H9 (cell line): ENCODE measurements around the gene TTC39C. TPM values are rescaled to one million over a fixed set of nuclear protein-coding genes. Genes with fewer than 3 reads are reported as not detected.

Experiments
- DNase-seq: peaks from one replicate; pipeline ENCODE4 v3.0.0-alpha.2; 2017
- H2AFZ ChIP-seq: one replicate; pipeline ENCODE4 v1.6.1; 2013; ENCODE audit warnings: mild to moderate bottlenecking, low read length, control low read depth, moderate library complexity
- H2AK5ac ChIP-seq: 2 replicates; pipeline ENCODE4 v1.6.1; 2013; ENCODE audit warnings: low read length, control low read depth, mixed read lengths; ENCODE audit not compliant: insufficient read length
- H2BK120ac ChIP-seq: one replicate; pipeline ENCODE4 v1.6.1; 2013; ENCODE audit warnings: low read depth, mild to moderate bottlenecking, low read length, control low read depth, inconsistent platforms; ENCODE audit not compliant: poor library complexity, severe bottlenecking
- H2BK12ac ChIP-seq: 2 replicates; pipeline ENCODE4 v1.6.1; 2013; ENCODE audit warnings: low read length, control low read depth, mixed read lengths, low read depth; ENCODE audit not compliant: insufficient read length
- H2BK15ac ChIP-seq: 2 replicates; pipeline ENCODE4 v1.6.1; 2013; ENCODE audit warnings: low read depth, low read length, control low read depth
- H2BK20ac ChIP-seq: one replicate; pipeline ENCODE4 v1.6.1; 2013; ENCODE audit warnings: low read depth, mild to moderate bottlenecking, low read length, control low read depth, inconsistent platforms; ENCODE audit not compliant: poor library complexity, severe bottlenecking
- H2BK5ac ChIP-seq: 2 replicates; pipeline ENCODE4 v1.6.1; 2013; ENCODE audit warnings: low read length, control low read depth, mixed read lengths; ENCODE audit not compliant: insufficient read length
- H3K14ac ChIP-seq: 2 replicates; pipeline ENCODE4 v1.6.1; 2013; ENCODE audit warnings: low read length, control low read depth; ENCODE audit not compliant: insufficient read depth
- H3K18ac ChIP-seq: 2 replicates; pipeline ENCODE4 v1.6.1; 2013; ENCODE audit warnings: low read depth, mild to moderate bottlenecking, mixed read lengths, low read length, control low read depth; ENCODE audit not compliant: insufficient read length
- H3K23ac ChIP-seq: 2 replicates; pipeline ENCODE4 v1.6.1; 2013; ENCODE audit warnings: low read length, control low read depth, mixed read lengths, low read depth; ENCODE audit not compliant: insufficient read length
- H3K23me2 ChIP-seq: 2 replicates; pipeline ENCODE4 v1.6.1; 2013; ENCODE audit warnings: low read depth, mild to moderate bottlenecking, mixed read lengths, low read length, control low read depth; ENCODE audit not compliant: insufficient read length, poor library complexity, severe bottlenecking
- H3K27ac ChIP-seq: 2 replicates; pipeline ENCODE4 v1.5.1; 2013; ENCODE audit warnings: low read length, control low read depth, mixed read lengths, low read depth; ENCODE audit not compliant: insufficient read length
- H3K27me3 ChIP-seq: 2 replicates; pipeline ENCODE4 v1.6.1; 2013; ENCODE audit warnings: low read length, control low read depth, inconsistent platforms; ENCODE audit not compliant: insufficient read depth
- H3K4ac ChIP-seq: 2 replicates; pipeline ENCODE4 v1.6.1; 2013; ENCODE audit warnings: low read depth, mild to moderate bottlenecking, control low read depth, inconsistent platforms, low read length, moderate library complexity
- H3K4me1 ChIP-seq: 2 replicates; pipeline ENCODE4 v1.6.1; 2013; ENCODE audit warnings: low read length, control low read depth, inconsistent platforms; ENCODE audit not compliant: insufficient read depth
- H3K4me2 ChIP-seq: 2 replicates; pipeline ENCODE4 v1.6.1; 2013; ENCODE audit warnings: low read length, control low read depth, mixed read lengths; ENCODE audit not compliant: insufficient read length, insufficient read depth
- H3K56ac ChIP-seq: 2 replicates; pipeline ENCODE4 v1.6.1; 2013; ENCODE audit warnings: low read depth, mild to moderate bottlenecking, mixed read lengths, low read length, control low read depth; ENCODE audit not compliant: insufficient read length
- H3K79me1 ChIP-seq: 2 replicates; pipeline ENCODE4 v1.6.1; 2013; ENCODE audit warnings: low read depth, mild to moderate bottlenecking, moderate library complexity, low read length, control low read depth, inconsistent platforms; ENCODE audit not compliant: insufficient read depth, poor library complexity, severe bottlenecking
- H3K79me2 ChIP-seq: 2 replicates; pipeline ENCODE4 v1.6.1; 2013; ENCODE audit warnings: low read length, control low read depth, inconsistent platforms; ENCODE audit not compliant: insufficient read depth
- H3K9ac ChIP-seq: 2 replicates; pipeline ENCODE4 v1.6.1; 2013; ENCODE audit warnings: low read length, control low read depth, mixed read lengths; ENCODE audit not compliant: insufficient read length; ENCODE audit errors: extremely low read depth
- H3K9me3 ChIP-seq: one replicate; pipeline ENCODE4 v1.6.1; 2013; ENCODE audit warnings: low read depth, low read length, inconsistent platforms; ENCODE audit not compliant: control insufficient read depth
- H3T11ph ChIP-seq: one replicate; pipeline ENCODE4 v1.6.1; 2013; ENCODE audit warnings: mild to moderate bottlenecking, low read length, control low read depth, inconsistent platforms
- H4K20me1 ChIP-seq: one replicate; pipeline ENCODE4 v1.6.1; 2013; ENCODE audit not compliant: control insufficient read depth, insufficient read length, insufficient read depth
- H4K5ac ChIP-seq: 2 replicates; pipeline ENCODE4 v1.6.1; 2013; ENCODE audit warnings: low read depth, mild to moderate bottlenecking, mixed read lengths, low read length, control low read depth; ENCODE audit not compliant: insufficient read length
- H4K8ac ChIP-seq: replicated peaks from 2 replicates; pipeline ENCODE4 v1.6.1; 2013; ENCODE audit warnings: low read length, control low read depth, mixed read lengths, low read depth; ENCODE audit not compliant: insufficient read length
- H4K91ac ChIP-seq: 2 replicates; pipeline ENCODE4 v1.6.1; 2013; ENCODE audit warnings: low read depth, mild to moderate bottlenecking, moderate library complexity, mixed read lengths, low read length, control low read depth; ENCODE audit not compliant: insufficient read length
- H3K27ac Mint-ChIP-seq, 3 experiments: 2 replicates in 2 of 3; 3 replicates in 1 of 3; pipeline ENCODE4 v1.8.0; 2020 to 2021; ENCODE audit warnings: mixed read lengths in 3 of 3, mild to moderate bottlenecking in 1 of 3, moderate library complexity in 1 of 3
- H3K27me3 Mint-ChIP-seq: 2 replicates; pipeline ENCODE4 v1.8.0; 2021; ENCODE audit warnings: low read depth, mild to moderate bottlenecking, moderate library complexity, mixed read lengths
- H3K36me3 Mint-ChIP-seq, 3 experiments: 2 replicates in 2 of 3; 3 replicates in 1 of 3; pipeline ENCODE4 v1.8.0; 2020 to 2021; ENCODE audit warnings: low read depth in 3 of 3, mixed read lengths in 3 of 3; ENCODE audit not compliant: insufficient read depth in 1 of 3
- H3K4me1 Mint-ChIP-seq, 2 experiments: 2 replicates each; pipeline ENCODE4 v1.8.0; 2020; ENCODE audit warnings: mixed read lengths in 2 of 2
- H3K4me3 Mint-ChIP-seq, 2 experiments: 2 replicates in 1 of 2; 3 replicates in 1 of 2; pipeline ENCODE4 v1.8.0; 2020 to 2021; ENCODE audit warnings: mild to moderate bottlenecking in 2 of 2, mixed read lengths in 2 of 2, moderate library complexity in 1 of 2
- H3K9me3 Mint-ChIP-seq, 2 experiments: 2 replicates in 1 of 2; 3 replicates in 1 of 2; pipeline ENCODE4 v1.8.0; 2020; ENCODE audit warnings: mild to moderate bottlenecking in 2 of 2, mixed read lengths in 2 of 2, moderate library complexity in 1 of 2
- WGBS: extraction: QIAGEN DNeasy Blood & Tissue Kit; methylation state at CpG from one replicate; pipeline ENCODE4 v1.1.7; 2013; ENCODE audit warnings: missing lambda C conversion rate, low lambda C conversion rate, mixed read lengths; ENCODE audit not compliant: insufficient read length; ENCODE audit errors: extremely low coverage; 5-methylcytosine and 5-hydroxymethylcytosine counted together
- total RNA-seq: library from RNA; stranded (reverse); gene quantifications from 2 replicates; pipeline ENCODE4 v1.2.1, GENCODE V29; 2021
- TF ChIP-seq, protein P1 (sequence below): fragments of 200-600 bp; sonication (generic); conservative IDR thresholded peaks from 3 replicates; pipeline ENCODE4 v1.8.0; 2021; ENCODE audit warnings: antibody characterized with exemption, mild to moderate bottlenecking

The TTC39C gene
- total RNA-seq, 1 experiment from 2014 or later: 18.0 TPM

DNA sequence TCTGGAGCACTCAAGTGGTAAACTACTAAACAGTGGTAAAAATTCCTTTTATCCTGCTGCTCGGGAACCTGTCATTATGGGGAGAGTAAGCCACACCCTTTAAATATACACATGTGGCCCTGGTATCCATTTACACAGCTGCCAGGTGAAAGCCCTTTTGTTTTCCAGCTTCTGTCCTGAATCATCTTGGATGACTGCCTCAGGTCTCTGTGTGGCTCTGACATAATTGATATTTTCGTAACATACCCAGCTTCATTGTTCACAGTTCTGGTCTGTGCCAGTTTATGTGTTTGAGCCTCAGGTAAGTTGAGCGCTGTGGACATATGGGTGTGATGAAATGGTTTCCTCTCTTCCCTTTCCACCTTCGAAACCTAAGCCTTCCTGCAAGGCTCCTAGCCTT, 15.7 kb upstream of the TTC39C start:
- no peaks in the 10 kb centered on the region for H3K9me3 Mint-ChIP-seq
- Histone ChIP-seq H3K18ac (no peak overlapping the region), H4K91ac (no peak overlapping the region), H3K4me1 (no peaks in the 10 kb centered on the region; the same call in none of the 2 replicates), H4K20me1 (no peaks in the 10 kb centered on the region), H3K4ac (no peak overlapping the region), H3T11ph (no peak overlapping the region), H3K4me2 (no peak overlapping the region), H3K79me2 (no peaks in the 10 kb centered on the region), H2AK5ac (no peak overlapping the region), H2BK15ac (no peak overlapping the region), H3K23ac (no peak overlapping the region), H3K9me3 (no peaks in the 10 kb centered on the region), H2BK5ac (no peak overlapping the region), H3K56ac (no peak overlapping the region), H3K27ac (no peak overlapping the region), H2BK12ac (no peak overlapping the region), H2BK120ac (no peak overlapping the region), H3K23me2 (no peaks in the 10 kb centered on the region), H2AFZ (no peak overlapping the region), H2BK20ac (no peak overlapping the region), H3K27me3 (no peaks in the 10 kb centered on the region), H4K5ac (no peak overlapping the region), H3K79me1 (no peaks in the 10 kb centered on the region), H3K14ac (no peak overlapping the region), H4K8ac (no peak overlapping the region), H3K9ac (no peak overlapping the region)
- H3K4me3 Mint-ChIP-seq: no peak overlapping the region
- no CpG with 5 or more reads among the region's 4 CpGs for WGBS
- DNase-seq: no peak
- TF ChIP-seq, protein P1, sequence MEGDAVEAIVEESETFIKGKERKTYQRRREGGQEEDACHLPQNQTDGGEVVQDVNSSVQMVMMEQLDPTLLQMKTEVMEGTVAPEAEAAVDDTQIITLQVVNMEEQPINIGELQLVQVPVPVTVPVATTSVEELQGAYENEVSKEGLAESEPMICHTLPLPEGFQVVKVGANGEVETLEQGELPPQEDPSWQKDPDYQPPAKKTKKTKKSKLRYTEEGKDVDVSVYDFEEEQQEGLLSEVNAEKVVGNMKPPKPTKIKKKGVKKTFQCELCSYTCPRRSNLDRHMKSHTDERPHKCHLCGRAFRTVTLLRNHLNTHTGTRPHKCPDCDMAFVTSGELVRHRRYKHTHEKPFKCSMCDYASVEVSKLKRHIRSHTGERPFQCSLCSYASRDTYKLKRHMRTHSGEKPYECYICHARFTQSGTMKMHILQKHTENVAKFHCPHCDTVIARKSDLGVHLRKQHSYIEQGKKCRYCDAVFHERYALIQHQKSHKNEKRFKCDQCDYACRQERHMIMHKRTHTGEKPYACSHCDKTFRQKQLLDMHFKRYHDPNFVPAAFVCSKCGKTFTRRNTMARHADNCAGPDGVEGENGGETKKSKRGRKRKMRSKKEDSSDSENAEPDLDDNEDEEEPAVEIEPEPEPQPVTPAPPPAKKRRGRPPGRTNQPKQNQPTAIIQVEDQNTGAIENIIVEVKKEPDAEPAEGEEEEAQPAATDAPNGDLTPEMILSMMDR: no peak
- H3K36me3 Mint-ChIP-seq: no peaks in the 10 kb centered on the region
- no peaks in the 10 kb centered on the region; the same call in 1 of the 2 replicates for H3K27me3 Mint-ChIP-seq
- no peak overlapping the region for H3K27ac Mint-ChIP-seq
- peaks cover 4 to 6% of the 10 kb centered on the region in 2 experiments; a peak in 2 of 4 replicates for H3K4me1 Mint-ChIP-seq
